ENCODE measurements around the gene PRXL2A.

DNA sequence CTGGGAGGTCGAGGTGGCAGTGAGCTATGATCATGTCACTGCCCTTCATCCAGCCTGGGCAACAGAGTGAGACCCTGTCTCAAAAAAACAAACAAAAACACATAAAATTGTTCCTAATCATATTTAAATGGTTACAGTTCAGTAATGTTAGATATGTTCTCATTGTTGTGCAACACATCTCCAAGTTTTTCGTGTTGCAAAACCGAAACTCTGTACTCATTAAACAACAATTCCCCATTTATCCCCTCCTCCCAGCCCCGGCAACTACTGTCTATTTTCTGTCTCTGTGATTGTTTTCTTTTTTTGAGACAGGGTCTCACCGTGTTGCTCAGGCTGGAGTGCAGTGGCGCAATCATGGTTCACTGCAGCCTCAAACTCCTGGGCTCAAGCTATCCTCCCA, 16.1 kb upstream of the PRXL2A start:
- TF ChIP-seq CTCF (IDR thresholded peaks at IDR 0.05; ENCODE audit: insufficient read depth, low read depth, low read length) (no peak), EZH2 (IDR thresholded peaks at IDR 0.05; ENCODE audit: insufficient read depth, low read length) (no peak)
